ENCODE data around the gene INTS15. TPM values are rescaled to one million over a fixed set of nuclear protein-coding genes. Genes with fewer than 3 reads are reported as not detected.

Gene INTS15
- total RNA-seq, 2 donors from 2014 or later, result 34.4 to 38.0 TPM

- H3K4me1 Mint-ChIP-seq, result no peaks in the 10 kb centered on the region
- no peaks in the 10 kb centered on the region for H3K4me1 ChIP-seq (ENCODE audit: control insufficient read depth, insufficient read depth, low read length)
- H3K9me3 Mint-ChIP-seq, result no peaks in the 10 kb centered on the region
- H3K36me3 Mint-ChIP-seq (ENCODE audit: low read depth), result peaks cover 50% of the 10 kb centered on the region
- H3K27ac ChIP-seq (ENCODE audit: low read depth, low read length), result no peak overlapping the region
- 96% methylated on average over 31 to 38 of the region's 38 CpGs for WGBS, 2 experiments (ENCODE audit: insufficient coverage in 1 of 2, insufficient read length in 1 of 2)
- peaks cover under 1% of the 10 kb centered on the region for H3K27me3 Mint-ChIP-seq (ENCODE audit: insufficient read depth)
- no peak overlapping the region for H3K4me3 Mint-ChIP-seq
- no peak for DNase-seq
- H3K27ac Mint-ChIP-seq, result no peak overlapping the region
- no peak overlapping the region for H3K9ac ChIP-seq (ENCODE audit: extremely low read depth, low read length, poor library complexity, severe bottlenecking)
- no peak overlapping the region for H3K4me3 ChIP-seq (ENCODE audit: low read length)
- TF ChIP-seq CTCF (conservative IDR thresholded peaks at IDR 0.05), result no peak
- H3K36me3 ChIP-seq (ENCODE audit: control insufficient read depth, insufficient read depth, low read length), result peaks cover 13% of the 10 kb centered on the region
- H3K9me3 ChIP-seq (ENCODE audit: control insufficient read depth, low read length), result no peaks in the 10 kb centered on the region
- no peaks in the 10 kb centered on the region for H3K27me3 ChIP-seq (ENCODE audit: control insufficient read depth, insufficient read depth, low read length, poor library complexity, severe bottlenecking)
These were observed 17.8 kb downstream of the INTS15 start for GRCh38 chr7:6607651-6608051.

GRCh38 chr7:6608081-6608480, 18.3 kb downstream of the INTS15 start:
- no peak overlapping the region for H3K9ac ChIP-seq (ENCODE audit: extremely low read depth, low read length, poor library complexity, severe bottlenecking)
- no peak overlapping the region for H3K27ac Mint-ChIP-seq
- TF ChIP-seq CTCF (conservative IDR thresholded peaks at IDR 0.05), result no peak

GRCh38 chr7:6608794-6609193, 19.0 kb downstream of the INTS15 start:
- Histone ChIP-seq H3K36me3 (ENCODE audit: control insufficient read depth, insufficient read depth, low read length) (peaks cover 7% of the 10 kb centered on the region), H3K4me1 (ENCODE audit: control insufficient read depth, insufficient read depth, low read length) (peaks cover 2% of the 10 kb centered on the region), H3K27ac (ENCODE audit: low read depth, low read length) (no peak overlapping the region), H3K9me3 (ENCODE audit: control insufficient read depth, low read length) (no peaks in the 10 kb centered on the region), H3K4me3 (ENCODE audit: low read length) (no peak overlapping the region), H3K9ac (ENCODE audit: extremely low read depth, low read length, poor library complexity, severe bottlenecking) (no peak overlapping the region), H3K27me3 (ENCODE audit: control insufficient read depth, insufficient read depth, low read length, poor library complexity, severe bottlenecking) (no peaks in the 10 kb centered on the region)
- H3K36me3 Mint-ChIP-seq (ENCODE audit: low read depth), result peaks cover 40% of the 10 kb centered on the region
- peaks cover 5% of the 10 kb centered on the region for H3K4me1 Mint-ChIP-seq
- DNase-seq, result no peak
- no peaks in the 10 kb centered on the region for H3K9me3 Mint-ChIP-seq
- no peak for TF ChIP-seq CTCF (conservative IDR thresholded peaks at IDR 0.05)
- WGBS, 2 experiments (ENCODE audit: insufficient coverage in 1 of 2, insufficient read length in 1 of 2), result 95 to 96% methylated on average over 12 of the region's 12 CpGs
- peaks cover 4% of the 10 kb centered on the region for H3K27me3 Mint-ChIP-seq (ENCODE audit: insufficient read depth)
- H3K4me3 Mint-ChIP-seq, result no peak overlapping the region
- no peak overlapping the region for H3K27ac Mint-ChIP-seq

More at GRCh38 chr7:6608081-6608480, 18.3 kb downstream of the INTS15 start:
- no peak for DNase-seq
- peaks cover 10% of the 10 kb centered on the region for H3K36me3 ChIP-seq (ENCODE audit: control insufficient read depth, insufficient read depth, low read length)
- Mint-ChIP-seq H3K27me3 (ENCODE audit: insufficient read depth) (peaks cover 4% of the 10 kb centered on the region), H3K4me3 (no peak overlapping the region), H3K36me3 (ENCODE audit: low read depth) (peaks cover 45% of the 10 kb centered on the region), H3K9me3 (no peaks in the 10 kb centered on the region), H3K4me1 (no peaks in the 10 kb centered on the region)
- H3K9me3 ChIP-seq (ENCODE audit: control insufficient read depth, low read length), result no peaks in the 10 kb centered on the region
- H3K4me3 ChIP-seq (ENCODE audit: low read length), result no peak overlapping the region
- WGBS, 2 experiments (ENCODE audit: insufficient coverage in 1 of 2, insufficient read length in 1 of 2), result 94 to 98% methylated on average over 24 to 27 of the region's 27 CpGs
- H3K4me1 ChIP-seq (ENCODE audit: control insufficient read depth, insufficient read depth, low read length), result no peaks in the 10 kb centered on the region
- no peaks in the 10 kb centered on the region for H3K27me3 ChIP-seq (ENCODE audit: control insufficient read depth, insufficient read depth, low read length, poor library complexity, severe bottlenecking)
- H3K27ac ChIP-seq (ENCODE audit: low read depth, low read length), result no peak overlapping the region
